CD4-positive, alpha-beta T cell treated with Interleukin-4 for 1 hour (primary cell): ENCODE measurements around the gene PTGER4.
A peak's percentile ranks its signal among the peaks of the same experiment; 100 is the strongest.
"Not testable (repeated sequence)": the region's sequence is repeated elsewhere in the genome, so short reads cannot be mapped to it uniquely, and the experiment has no call there.

ENCODE experiments used
- DNase-seq, 2 donors: peaks; one replicate each; pipeline ENCODE4 v3.0.0-alpha.2; 2020 to 2022

Gene PTGER4

DNA sequence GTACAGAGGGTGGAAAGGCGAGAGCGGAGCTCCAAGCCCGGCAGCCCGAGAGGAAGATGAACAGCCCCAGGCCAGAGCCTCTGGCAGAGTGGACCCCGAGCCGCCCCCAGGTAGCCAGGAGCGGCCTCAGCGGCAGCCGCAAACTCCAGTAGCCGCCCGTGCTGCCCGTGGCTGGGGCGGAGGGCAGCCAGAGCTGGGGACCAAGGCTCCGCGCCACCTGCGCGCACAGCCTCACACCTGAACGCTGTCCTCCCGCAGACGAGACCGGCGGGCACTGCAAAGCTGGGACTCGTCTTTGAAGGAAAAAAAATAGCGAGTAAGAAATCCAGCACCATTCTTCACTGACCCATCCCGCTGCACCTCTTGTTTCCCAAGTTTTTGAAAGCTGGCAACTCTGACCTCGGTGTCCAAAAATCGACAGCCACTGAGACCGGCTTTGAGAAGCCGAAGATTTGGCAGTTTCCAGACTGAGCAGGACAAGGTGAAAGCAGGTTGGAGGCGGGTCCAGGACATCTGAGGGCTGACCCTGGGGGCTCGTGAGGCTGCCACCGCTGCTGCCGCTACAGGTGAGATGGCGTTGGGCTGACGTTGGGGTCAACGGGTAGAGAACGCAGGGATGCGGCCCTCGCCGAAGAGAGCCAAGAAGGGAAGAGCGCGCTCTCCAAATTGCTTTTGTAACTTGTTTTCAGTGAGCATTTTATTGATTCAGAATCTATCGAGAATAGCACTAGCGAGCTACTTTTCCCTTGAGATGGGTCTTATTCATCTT, at the start of gene PTGER4:
Gene PTGER4, plus strand, starts transcription at position 3 of the 769 bp plus-strand sequence. CDS start 1,079 bp downstream, outside the sequence.
- DNase-seq, result peak in 1 of 2 donors; percentile 36

DNA sequence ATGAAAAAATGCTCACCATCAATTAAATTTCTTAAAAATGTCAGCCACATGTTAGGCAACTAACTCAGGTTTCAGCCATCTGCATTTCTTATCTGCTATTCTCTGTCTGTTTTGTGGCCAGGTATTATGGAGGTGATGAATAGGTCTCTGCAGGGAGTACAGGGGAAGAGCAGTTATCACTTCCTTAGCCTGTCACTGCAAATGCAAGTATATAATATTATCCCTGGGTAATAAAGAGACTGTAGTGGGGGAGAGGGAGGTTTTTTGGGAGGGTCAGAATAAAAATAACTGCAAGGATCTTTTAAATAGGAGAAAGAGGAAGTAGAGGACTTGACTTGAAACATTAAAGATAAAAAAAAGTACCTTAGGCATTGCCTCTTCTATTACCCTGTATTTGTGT, 49.6 kb upstream of the PTGER4 start:
- no peak for DNase-seq

DNA sequence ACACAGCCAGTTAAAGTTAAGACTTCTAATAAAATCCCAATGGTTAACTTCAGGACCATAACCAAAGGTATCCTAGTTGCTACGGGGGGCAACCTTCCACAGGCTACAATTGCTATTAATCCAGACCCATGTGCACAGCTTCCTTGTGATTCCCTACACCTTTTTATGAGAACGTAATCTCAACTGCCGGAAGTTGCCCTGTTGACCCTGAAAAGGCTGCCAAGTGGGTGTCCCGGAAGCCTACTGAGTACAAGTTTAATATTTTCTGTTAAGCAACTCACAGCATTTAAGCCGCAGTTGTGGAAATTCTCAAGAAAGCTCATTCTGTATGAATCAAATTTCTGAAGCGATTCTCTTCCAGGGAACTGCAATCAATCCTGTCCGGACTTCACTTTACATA, 48.5 kb upstream of the PTGER4 start:
- DNase-seq, result no peak

DNA sequence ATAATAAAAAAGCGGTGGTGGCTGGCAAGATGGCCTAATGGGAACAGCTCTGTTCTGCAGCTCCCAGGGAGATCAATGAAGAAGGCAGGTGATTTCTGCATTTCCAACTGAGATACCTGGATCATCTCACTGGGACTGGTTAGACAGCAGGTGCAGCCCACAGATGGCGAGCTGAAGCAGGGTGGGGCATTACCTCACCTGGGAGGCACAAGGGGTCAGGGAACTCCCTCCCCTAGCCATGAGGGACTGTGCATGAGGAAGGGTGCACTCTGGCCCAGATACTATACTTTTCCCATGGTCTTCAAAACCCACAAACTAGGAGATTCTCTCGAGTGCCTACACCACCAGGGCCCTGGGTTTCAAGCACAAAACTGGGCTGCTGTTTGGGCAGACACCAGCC, 45.6 kb upstream of the PTGER4 start:
- DNase-seq, result no peak

DNA sequence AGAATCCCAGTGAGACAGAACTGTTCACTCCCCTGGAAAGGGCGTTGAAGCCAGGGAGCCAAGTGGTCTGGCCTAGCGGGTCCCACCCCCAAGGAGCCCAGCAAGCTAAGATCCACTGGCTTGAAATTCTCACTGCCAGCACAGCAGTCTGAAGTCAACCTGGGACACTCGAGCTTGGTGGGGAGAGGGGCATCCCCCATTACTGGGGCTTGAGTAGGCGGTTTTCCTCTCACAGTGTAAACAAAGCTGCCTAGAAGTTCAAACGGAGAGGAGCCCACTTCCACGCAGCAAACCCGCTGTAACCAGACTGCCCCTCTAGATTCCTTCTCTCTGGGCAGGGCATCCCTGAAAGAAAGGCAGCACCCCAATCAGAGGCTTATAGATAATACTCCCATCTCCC, 45.1 kb upstream of the PTGER4 start:
- no peak for DNase-seq

DNA sequence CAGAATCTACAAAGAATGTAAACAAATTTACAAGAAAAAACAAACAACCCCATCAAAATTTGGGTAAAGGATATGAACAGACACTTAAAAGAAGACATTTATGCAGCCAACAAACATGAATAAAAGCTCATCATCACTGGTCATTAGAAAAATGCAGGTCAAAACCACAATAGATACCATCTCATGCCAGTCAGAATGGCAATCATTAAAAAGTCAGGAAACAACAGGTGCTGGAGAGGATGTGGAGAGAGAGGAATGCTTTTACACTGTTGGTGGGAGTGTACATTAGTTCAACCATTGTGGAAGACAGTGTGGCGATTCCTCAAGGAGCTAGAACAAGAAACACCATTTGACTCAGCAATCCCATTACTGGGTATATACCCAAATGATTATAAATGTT, 40.2 kb upstream of the PTGER4 start:
- DNase-seq, result not testable (repeated sequence)

DNA sequence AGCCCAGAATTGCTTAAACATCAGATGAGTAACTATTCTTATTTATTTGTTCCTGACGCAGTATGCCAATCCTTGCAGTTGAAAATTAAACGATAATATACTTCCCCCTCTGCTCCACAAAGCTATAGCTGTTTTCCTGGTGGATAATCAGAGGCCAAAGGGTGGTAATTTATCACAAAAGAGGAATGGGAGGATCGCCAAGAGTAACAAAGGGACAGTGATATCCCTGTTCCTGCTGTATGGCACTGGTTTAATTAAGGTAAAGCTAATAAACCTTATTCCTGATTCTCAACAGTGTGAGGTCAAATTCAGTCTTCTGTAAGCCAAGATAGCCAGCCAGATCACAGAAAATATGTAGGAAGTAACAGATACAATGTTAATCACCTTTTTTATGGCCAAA, 33.4 kb upstream of the PTGER4 start:
- no peak for DNase-seq

DNA sequence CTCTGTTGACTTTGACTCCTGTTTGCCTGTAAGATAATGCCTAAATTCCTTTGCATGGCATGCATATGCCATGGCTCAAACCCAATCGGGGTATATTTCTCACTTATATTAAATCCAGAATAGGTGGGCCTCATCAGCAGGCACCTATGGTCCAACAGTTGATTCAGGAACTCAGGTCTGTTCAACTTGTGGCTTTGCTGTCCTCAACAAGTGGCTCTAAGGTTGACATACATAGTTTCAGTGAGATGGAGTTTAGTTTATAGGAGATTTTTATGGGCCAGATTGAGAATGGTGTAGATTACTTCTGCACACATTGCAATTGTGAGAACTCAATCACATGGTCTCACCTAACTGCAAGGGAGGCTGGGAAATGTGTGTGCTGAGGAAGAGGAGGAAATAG, 31.6 kb upstream of the PTGER4 start:
- no peak for DNase-seq

DNA sequence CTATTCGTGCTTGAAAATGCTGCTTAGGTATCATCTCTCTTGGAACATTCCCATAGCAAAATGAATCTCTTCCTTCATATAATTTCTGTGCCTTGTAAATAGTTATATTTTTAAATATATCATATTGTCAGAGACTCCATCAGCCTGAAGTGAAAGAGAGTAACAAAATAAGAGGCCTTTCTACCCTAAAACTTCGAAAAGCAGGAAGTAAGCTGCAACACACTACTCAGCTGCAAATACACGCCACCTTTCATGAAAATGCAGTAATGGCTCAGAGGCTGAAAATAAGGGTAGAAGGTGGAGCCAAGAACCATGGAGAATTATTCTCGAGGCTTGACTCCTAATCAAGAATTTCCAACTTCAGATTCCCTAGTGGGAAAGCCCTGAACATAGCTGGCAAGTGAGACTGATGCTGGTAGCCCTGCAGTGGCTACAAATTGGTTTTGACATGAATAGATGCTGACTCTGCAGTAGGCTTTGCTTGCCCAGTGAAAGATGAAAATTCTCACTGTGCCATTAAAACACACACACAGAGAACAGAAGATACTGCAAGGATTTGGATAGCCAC, 30.2 kb upstream of the PTGER4 start:
- peak in 1 of 2 donors; percentile 36 for DNase-seq

DNA sequence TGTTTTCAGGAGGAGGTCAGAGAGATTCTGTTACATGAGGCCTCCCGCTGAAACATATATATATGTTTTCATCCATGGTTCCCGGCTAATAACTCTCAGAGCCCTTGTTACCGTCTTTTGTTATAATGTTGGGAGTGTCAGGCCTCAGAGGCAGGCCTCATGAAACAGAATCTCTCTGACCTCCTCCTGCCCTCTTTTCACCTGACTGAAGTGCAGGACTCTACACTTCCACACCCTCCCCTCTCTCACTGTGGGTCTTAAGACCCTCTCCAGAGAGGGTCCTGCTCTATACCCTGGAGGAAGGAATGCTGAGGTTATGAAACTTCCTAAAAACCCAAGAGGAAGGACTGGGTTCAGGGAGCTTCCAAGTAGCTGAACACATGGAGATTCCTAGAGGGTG, 28.5 kb upstream of the PTGER4 start:
- DNase-seq, result no peak

DNA sequence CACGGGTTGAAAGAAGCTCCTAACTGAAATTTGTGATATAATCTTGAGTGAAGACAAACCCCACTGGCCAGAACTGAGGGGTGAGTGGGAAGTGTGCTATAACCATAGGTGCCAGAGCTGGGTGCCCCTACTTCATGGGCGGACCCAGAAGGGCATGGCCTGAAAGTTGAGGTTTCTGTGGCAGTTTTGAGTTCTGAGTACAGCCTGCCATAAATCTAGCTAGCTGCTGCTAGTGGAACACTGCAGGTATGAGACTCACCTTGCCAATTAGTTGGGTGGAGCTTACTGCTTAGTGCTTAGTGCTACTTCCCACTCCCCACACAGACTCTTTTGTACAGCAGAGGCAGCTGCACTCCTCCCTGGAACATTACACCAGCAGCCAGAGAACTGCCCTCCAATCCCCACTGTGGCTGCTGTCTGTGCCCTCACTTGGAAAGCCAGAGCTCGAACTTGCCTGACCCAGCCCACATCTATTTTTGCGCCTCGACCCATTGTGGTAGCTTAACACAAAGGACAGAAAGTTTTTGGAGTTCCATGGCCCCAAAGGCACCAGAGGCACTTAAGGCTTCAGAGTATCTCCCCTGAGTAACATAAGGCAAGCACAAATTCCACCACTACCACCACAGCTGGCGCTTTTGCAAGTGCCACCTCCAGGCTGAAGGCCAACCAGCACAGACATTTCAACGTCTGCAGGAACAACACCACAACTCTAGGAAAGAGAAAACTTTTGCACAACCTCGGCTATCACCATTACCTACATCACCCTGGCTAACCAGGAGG, 27.1 kb upstream of the PTGER4 start:
- peak in 1 of 2 donors; percentile 47 for DNase-seq

DNA sequence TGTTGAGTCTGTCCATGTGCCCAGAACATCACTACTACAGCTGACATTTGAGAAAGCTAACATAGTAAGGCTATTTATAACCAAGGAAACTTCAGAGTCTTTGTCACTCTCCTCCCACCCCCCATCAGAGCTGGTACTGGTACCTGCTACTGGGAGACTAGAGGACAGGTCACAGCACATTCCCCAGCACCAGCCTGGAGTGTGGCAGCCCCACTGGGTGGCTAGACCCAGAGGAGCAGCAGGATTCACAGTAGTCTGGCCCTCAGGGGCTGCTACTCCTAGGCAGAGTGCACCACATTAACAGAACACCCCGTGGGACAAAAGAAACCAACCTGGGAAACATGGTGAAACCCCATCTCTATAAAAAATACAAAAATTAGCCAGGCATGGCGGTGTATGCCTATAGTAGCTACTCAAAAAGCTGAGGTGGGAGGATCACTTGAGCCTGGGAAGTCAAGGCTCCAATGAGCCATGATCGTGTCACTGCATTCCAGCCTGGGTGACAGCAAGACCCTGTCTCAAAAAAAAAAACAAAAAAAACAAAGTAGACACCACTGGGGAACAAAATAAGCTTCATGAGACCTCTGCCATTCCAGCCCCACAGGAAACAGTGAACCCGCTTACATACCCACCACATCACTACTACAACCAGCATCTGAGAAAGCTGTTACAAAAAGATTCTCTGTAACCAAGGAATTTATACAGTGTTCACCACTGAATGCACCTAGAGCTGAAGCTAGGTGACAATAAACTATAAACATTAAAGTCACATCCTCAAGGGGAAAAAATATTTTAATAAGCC, 26.3 kb upstream of the PTGER4 start:
- DNase-seq, result peak; percentile 40 to 61

DNA sequence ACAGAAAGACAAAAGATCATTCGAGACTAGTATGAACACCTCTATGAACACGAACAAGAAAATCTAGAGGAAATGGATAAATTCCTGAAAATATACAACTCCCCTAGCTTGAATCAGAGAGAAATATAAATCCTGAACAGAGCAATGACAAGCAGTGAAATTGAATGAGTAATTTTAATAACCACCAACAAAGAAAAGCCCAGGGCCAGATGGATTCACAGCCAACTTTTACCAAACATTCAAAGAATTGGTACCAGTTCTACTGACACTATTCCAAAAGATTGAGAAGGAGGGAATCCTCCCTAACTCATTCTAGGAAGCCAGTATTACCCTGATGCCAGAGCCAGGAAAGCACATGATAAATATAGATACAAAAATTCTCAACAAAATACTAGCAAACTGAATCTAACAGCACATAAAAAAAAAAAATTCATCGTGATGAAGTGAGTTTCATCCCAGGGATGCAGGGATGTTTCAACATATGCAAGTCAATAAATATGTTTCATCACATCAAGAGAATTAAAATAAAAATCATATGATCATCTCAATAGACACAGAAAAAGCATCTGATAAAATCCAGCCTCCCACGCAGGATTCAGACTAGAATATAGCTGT, 25.2 kb upstream of the PTGER4 start:
- no peak for DNase-seq

DNA sequence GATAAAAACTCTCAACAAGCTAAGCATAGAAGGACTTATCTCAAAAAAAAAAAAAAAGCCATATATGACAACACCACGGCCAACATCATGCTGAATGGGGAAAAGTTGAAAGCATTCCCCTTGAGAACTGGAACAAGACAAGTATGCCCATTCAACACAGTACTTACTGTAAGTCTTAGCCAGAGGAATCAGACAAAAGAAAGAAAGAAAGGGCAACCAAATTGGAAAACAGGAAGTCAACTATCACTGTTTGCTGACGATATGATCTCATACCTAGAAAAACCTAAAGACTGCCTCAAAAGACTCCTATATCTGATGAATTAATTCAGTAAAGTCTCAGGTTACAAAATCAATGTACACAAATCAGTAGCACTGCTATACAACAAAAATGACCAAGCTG, 24.6 kb upstream of the PTGER4 start:
- DNase-seq, result peak in 1 of 2 donors; percentile 55

DNA sequence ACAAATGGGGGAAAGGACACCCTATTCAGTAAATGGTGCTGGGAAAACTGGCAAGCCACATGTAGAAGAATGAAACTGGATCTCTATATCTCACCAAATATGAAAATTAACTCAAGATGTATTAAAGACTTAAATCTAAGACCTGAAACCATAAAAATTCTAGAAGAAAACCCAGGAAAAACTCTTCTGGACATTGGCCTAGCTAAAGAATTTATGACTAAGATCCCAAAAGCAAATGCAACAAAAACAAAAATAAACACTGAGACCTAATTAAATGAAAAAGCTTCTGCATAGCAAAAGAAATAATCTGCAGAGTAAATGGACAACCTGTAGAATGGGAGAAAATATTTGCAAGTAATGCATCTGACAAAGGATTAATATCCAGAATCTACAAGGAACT, 23.6 kb upstream of the PTGER4 start:
- DNase-seq, result not testable (repeated sequence)

DNA sequence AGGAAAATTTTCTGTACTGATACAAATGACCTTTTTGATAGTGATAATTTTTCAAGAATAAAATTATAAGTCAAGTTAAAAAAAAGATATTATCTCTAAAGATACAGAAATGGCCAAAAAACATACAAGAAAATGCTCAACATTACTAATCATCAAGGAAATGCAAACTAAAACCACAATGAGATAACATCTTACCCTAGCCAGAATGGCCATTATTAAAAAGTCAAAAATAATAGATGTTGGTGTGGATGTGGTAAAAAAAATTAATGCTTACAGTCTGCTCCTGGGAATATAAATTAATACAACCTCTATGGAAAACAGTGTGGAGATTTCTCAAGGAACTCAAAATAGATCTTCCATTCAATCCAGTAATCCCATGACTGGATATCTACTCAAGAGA, 22.9 kb upstream of the PTGER4 start:
- DNase-seq, result no peak

DNA sequence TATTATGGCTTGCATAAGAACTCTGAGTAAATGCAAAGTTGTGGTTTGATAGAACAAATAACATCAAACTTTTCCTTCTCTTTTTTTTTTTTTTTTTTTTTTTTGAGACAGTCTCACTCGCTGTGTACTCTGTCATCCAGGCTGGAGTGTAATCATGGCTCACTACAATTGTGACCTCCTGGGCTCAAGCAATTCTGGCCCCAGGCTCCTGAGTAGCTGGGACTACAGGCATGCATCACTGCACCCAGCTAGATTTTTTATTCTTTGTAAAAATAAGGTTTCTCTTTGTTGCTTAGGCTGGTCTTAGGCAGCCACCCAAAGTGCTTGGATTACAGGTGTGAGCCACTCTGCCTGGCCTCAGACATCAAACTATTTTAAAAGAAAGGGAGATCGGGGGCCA, 19.0 kb upstream of the PTGER4 start:
- no peak for DNase-seq

DNA sequence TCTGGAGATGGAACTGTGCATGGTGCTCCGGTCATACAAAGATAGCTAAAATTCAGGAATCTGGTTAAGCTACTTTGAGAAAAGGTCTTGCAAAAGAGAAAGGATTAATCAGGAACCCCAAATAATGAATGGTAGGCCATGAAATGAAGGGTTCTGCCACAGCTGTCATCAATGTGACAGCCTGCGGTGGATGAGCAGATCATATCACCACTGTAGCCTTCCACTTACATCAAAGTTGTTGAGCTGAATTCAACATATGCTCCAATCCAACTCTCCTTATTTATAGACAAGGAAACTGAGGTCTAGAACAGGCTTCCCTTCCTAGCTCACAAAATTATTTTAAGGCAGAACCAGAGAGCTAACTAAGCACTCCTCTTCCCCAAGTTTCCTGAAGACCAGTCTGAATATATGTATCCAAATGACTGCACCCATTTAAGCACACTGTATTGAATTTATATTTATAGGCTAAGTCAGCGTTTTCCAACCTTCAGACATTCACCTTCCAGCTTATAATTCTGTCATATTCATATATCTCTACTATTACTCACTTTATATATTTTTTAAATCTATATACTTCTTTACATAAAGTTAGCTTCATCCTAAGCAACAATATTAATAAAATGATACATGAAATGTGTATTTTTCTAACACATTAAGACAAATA, 13.9 kb upstream of the PTGER4 start:
- DNase-seq, result no peak

DNA sequence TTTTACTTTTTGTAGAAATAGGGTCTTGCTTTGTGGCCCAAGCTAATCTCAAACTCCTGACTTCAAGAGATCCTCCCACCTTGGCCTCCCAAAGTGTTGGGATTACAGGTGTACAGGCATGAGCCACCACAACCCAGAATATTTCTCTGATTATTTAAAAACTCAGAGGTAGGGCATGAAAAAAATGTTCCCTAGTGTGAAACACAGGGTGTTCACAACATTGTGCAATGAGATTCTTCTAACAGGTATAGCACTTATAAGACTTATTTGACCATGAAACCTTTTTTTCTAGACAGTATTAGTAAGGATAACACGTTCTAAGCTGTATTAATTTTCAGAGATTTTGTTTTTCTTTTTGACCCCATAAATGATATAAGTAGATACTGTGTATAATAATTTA, 13.1 kb upstream of the PTGER4 start:
- no peak for DNase-seq

DNA sequence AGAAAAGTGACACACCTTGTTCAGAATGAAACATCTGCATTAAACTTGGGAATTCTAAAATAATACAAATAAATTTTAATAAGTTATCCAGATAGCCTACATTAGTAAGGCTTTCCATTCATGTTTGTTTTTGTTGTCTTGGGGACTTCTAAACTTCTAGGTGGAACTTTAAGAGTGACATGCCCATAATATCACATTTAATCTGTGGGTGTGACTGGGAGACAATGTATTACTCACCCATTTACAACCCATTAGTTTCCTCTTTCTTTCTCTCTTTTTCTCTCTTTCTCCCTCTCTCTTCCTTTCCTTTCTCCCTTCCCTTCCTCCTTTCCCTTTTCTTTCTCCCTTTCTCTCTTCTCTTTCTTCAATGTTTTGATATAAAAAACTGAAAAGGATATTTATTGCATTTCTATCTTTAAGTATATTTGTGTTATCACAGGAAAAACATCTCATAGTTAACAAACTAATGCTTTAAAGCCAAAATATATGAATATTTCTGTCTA, 12.5 kb upstream of the PTGER4 start:
- DNase-seq, result no peak

DNA sequence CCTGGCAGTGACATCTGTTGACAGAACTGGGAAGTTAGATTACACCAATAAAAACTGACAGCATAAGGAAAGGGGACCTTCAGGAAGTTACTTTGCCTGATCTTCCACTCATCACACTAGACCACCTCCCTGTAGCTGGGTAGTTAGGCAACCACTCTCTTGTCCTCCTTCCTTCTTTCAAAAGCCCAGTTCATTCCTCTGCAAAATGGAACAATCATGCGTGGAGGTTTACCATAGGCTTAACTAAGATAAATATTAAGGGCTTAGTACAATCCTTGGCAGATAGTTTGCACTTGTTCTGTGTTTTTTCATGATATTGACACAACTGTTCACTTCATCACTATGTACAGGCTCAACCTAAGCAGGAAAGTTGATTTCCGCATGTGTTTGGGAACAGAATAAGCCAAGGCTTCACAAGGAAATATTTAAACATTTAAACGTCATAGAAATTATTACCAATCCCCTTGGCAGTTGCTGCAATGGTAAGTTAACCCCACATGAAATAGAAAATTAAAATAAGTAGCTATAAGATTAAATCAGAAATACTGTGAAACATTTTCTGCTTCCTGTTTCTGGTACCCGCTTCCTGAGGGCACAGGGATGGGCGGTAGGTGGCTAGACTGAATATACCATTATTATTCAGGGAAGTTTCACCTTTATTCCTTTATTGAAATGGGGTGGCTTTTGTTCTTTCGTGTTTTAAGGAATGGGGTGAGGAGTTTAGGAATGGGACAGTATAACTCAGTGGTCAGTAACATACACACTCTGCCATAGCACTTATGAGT, 9.9 kb upstream of the PTGER4 start:
- DNase-seq, result no peak
